Dendritic cell treated with granulocyte-macrophage colony-stimulating factor and Interleukin-4, amounts not matched to agents 40 ng/mL and 50 ng/mL, for 4 days (primary cell): ENCODE results near the gene KIAA1191.
"Not testable (repeated sequence)": the region's sequence is repeated elsewhere in the genome, so short reads cannot be mapped to it uniquely, and the experiment has no call there.

Experiments
- H3K27ac Mint-ChIP-seq: one replicate; pipeline ENCODE4 v1.8.0; 2022; ENCODE audit warnings: mild to moderate bottlenecking, mixed read lengths
- H3K27me3 Mint-ChIP-seq: one replicate; pipeline ENCODE4 v1.8.0; 2022; ENCODE audit warnings: mild to moderate bottlenecking, mixed read lengths
- H3K36me3 Mint-ChIP-seq: one replicate; pipeline ENCODE4 v1.8.0; 2022; ENCODE audit warnings: low read depth, mixed read lengths
- H3K4me1 Mint-ChIP-seq: one replicate; pipeline ENCODE4 v1.8.0; 2022; ENCODE audit warnings: low read depth, mixed read lengths
- H3K4me3 Mint-ChIP-seq: one replicate; pipeline ENCODE4 v1.8.0; 2022; ENCODE audit warnings: mild to moderate bottlenecking, moderate library complexity, mixed read lengths
- H3K9me3 Mint-ChIP-seq: one replicate; pipeline ENCODE4 v1.8.0; 2022; ENCODE audit warnings: mixed read lengths
- intact Hi-C: fragments of 100-400 bp; cut with micrococcal nuclease; formaldehyde crosslinking; loops from one replicate; pipeline ENCODE4 v1.15.0; 2022

KIAA1191 gene

DNA sequence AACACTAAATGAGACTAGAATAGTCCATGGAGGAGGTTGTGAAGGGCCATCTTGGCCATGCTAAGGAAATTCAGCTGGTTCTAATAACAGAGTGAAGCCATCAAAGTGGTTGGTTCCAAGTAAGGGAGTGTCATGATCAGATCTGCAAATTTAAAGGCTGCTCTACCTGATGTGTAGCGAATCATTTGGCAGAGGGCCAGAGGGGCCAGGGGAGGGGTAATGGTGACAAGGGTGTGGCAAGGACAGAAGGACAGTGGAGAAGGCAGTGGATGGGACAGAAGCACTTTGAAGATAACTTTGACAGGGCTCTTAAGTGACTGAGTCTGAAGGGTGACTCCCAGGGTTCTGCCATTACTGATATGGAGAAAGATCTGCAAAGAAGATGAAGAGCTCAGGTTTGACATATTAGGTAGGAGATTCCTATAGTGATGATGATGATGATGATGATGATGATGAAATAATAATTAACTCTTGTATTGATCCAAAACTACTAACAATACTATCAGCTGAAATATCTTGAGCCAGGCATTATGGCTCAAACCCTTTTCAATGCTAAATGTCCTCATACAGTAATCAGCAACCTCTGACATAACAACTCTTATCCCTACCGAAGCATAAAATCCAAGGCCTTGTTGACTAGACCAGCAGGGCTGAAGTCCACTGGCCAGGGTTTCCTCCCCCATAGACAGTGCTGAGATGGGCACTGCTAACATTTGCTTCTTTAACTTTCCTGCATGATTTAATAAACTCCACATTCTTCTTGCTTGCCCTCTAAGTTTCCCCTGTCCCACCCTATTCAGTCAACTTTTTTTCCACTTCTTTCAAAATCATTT, 20.0 kb downstream of the KIAA1191 start:
- Mint-ChIP-seq H3K36me3 (peaks cover 67% of the 10 kb centered on the region), H3K9me3 (no peaks in the 10 kb centered on the region), H3K27ac (no peak overlapping the region), H3K4me3 (no peak overlapping the region), H3K27me3 (no peaks in the 10 kb centered on the region), H3K4me1 (no peaks in the 10 kb centered on the region)
- intact Hi-C loops, result no loop called here

DNA sequence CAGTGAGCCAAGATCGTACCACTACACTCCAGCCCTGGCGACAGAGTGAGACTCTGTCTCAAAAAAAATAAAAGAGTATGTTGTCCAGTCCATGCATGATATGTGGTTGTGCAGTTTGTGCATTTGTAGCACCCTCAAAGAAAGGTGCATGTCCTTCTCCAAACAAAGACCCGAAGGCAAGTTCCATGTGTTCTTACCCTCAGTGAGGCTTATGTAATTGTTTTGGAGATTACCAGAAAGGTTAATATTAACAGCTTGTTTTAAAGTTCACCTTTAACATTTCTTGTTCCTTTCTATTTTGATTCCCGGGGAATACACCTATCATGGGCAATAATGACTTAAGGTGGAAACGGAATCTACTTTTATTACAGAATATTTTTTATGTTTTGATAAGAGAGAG, 22.3 kb downstream of the KIAA1191 start:
- H3K9me3 Mint-ChIP-seq, result no peaks in the 10 kb centered on the region
- H3K27ac Mint-ChIP-seq, result no peak overlapping the region
- no peak overlapping the region for H3K4me3 Mint-ChIP-seq
- H3K4me1 Mint-ChIP-seq, result no peaks in the 10 kb centered on the region
- peaks cover 54% of the 10 kb centered on the region for H3K36me3 Mint-ChIP-seq
- intact Hi-C loops, result no loop called here
- no peaks in the 10 kb centered on the region for H3K27me3 Mint-ChIP-seq

DNA sequence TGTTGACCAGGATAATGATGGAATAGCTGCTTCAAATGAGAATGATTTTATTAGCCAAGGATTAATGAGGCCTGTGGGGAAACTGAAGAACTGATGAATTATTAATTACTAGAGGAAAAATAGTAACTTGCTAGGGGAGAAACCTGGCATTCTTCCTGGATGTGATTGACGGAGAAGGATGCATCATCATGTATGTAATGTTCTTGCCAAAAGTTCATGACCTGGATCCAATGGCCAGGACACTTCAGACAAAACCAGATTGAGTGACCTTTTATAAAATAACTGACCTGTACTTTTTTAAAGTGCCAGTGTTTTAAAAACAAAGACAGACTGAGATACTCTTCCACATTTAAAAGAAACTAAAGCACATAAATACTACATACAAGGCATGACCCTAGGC, 23.7 kb downstream of the KIAA1191 start:
- Mint-ChIP-seq H3K4me3 (no peak overlapping the region), H3K4me1 (no peaks in the 10 kb centered on the region), H3K27ac (no peak overlapping the region), H3K27me3 (no peaks in the 10 kb centered on the region), H3K9me3 (no peaks in the 10 kb centered on the region), H3K36me3 (peaks cover 55% of the 10 kb centered on the region)
- intact Hi-C loops, result no loop called here

DNA sequence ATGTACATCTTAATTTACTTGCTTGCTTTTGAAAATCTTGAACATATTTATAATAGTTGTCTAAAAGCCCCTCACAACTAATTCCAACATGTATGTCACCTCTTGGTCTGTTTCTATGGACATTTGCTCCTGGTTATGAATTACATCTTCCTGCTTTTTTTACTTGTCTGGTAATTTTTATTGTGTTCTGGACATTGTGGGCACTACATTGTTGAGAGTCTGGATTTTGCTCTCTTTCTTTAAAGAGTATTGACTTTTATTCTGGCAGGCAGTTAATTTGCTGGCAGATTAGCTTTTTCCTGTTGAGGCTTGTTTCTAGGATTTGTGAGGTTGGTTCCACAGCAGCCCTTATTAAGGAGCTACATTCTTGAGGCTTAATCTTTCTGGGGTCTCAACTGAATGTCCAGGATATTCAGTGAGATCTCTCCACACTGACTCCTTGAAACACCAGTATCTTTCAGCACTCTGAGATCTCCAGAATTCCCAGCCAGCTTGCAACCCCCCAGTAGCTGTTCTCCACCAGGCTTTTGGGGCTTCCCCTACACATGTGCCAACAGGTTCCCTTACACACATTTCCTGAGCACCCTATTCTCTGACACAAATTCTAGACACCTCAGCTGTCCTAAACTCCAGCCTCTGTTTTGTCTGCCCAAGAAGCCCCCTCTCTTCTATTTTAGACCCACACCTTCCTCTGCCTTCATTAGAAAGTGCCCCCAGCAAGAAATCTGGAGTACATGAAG, 27.4 kb downstream of the KIAA1191 start:
- Mint-ChIP-seq H3K27ac (no peak overlapping the region), H3K9me3 (no peaks in the 10 kb centered on the region), H3K4me1 (no peaks in the 10 kb centered on the region), H3K4me3 (no peak overlapping the region), H3K36me3 (peaks cover 37% of the 10 kb centered on the region), H3K27me3 (no peaks in the 10 kb centered on the region)
- intact Hi-C loops, result no loop called here

DNA sequence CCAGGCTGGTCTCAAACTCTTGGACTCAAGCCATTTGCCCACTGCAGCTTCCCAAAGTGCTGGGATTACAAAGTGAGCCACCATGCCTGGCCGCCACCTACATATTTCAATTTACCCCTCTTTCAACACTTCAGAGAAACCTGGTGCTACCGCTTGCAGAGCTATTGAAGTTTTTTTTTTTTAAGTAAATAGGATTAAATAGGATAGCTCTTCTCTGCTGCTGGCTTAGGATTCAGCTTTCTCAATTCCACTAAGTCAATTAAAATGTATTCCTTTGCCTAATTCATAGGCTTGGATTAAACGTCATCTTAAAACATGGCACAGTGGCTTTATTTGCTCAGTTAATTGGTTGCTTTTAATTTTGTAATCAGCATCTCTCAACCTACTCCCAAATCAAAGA, 41.0 kb downstream of the KIAA1191 start:
- H3K9me3 Mint-ChIP-seq, result no peaks in the 10 kb centered on the region
- no peak overlapping the region for H3K27ac Mint-ChIP-seq
- H3K36me3 Mint-ChIP-seq, result peaks cover 44% of the 10 kb centered on the region
- no peak overlapping the region for H3K4me3 Mint-ChIP-seq
- no peaks in the 10 kb centered on the region for H3K27me3 Mint-ChIP-seq
- intact Hi-C loops, result no loop called here
- no peaks in the 10 kb centered on the region for H3K4me1 Mint-ChIP-seq

DNA sequence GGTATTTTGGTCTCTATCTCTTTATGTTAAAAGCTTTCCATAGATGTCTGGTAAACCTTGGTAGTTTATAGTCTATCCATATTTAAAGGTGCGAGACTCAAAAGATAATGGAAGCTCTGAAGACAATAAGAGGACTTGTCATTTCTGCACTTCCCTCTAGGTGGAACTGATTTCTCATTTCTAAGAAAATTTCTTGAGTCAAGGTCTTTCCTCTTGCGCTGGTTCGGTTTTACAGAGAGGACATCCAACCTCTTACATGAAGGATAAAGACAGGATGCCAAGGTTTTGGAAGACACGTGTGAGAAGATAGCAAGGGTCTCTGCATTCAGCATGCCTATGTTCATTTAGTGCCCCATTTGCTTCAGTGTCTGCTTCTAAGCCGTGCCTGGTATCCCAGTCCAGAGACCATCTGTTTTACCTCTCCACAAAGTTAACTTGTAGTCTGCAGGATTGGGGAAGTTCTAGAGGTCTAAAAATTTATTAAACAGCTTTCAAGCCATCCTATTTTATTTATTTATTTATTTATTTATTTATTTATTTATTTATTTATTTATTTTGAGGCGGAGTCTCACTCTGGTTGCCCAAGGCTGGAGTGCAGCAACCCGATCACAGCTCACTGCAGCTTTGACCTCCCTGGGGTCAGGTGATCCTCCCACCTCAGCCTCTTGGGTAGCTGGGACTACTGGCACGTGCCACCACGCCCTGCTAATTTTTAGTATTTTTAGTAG, 41.6 kb downstream of the KIAA1191 start:
- Mint-ChIP-seq H3K36me3 (peaks cover 47% of the 10 kb centered on the region), H3K27me3 (no peaks in the 10 kb centered on the region), H3K4me1 (no peaks in the 10 kb centered on the region), H3K9me3 (no peaks in the 10 kb centered on the region), H3K27ac (no peak overlapping the region), H3K4me3 (no peak overlapping the region)
- intact Hi-C loops, result no loop called here

DNA sequence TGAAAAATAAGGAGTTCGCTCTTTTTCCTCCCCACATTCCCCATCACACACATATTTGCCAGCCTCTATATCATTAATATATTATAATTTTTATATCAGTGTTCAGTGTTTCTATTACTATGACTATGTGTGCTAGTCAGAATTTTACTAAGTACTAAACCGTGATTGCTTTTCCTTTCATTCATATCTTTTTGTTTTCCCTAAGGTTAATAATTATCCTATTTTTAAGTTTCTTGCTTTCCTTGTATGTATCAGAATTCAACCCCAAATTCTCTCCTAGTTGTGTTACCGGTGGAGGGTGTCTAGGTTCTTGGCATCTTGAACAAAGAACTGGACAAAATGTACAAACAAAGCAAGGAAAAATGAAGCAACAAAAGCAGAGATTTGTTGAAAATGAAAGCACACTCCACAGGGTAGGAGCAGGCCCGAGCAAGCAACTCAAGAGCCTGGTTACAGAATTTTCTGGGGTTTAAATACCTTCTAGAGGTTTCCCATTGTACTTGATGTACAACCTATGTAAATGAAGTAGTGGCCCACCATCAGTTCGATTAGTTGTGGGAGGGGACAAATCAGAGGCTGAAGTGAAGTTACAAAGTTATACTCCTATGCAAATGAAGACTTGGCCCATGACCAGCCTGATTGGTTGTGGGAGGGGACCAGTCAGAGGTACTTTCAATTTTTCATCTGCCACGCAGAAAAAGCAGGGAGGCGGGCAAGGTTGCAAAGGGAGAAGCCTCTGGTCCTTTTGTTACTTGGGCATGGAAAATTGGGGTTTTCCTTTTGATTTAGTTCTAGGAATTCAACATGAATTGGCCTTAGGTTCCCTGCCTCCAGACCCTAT, 43.8 kb downstream of the KIAA1191 start:
- Mint-ChIP-seq H3K4me1 (no peaks in the 10 kb centered on the region), H3K9me3 (no peaks in the 10 kb centered on the region), H3K27me3 (no peaks in the 10 kb centered on the region), H3K4me3 (no peak overlapping the region), H3K36me3 (peaks cover 46% of the 10 kb centered on the region), H3K27ac (no peak overlapping the region)
- intact Hi-C loops, result no loop called here

DNA sequence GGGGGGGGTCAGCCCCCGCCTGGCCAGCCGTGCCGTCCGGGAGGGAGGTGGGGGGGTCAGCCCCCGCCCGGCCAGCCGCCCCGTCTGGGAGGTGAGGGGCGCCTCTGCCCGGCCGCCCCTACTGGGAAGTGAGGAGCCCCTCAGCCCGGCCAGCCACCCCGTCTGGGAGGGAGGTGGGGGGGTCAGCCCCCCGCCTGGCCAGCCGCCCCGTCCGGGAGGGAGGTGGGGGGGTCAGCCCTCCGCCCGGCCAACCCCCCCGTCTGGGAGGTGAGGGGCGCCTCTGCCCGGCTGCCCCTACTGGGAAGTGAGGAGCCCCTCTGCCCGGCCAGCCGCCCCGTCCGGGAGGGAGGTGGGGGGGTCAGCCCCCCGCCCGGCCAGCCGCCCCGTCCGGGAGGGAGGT, 56.2 kb downstream of the KIAA1191 start:
- H3K27me3 Mint-ChIP-seq, H3K9me3 Mint-ChIP-seq, H3K27ac Mint-ChIP-seq, intact Hi-C loops, H3K4me3 Mint-ChIP-seq, H3K4me1 Mint-ChIP-seq: not testable (repeated sequence)
- peaks cover 47% of the 10 kb centered on the region for H3K36me3 Mint-ChIP-seq
